Medulla oblongata (tissue), 1 donor: Measurements from ENCODE around the gene SUMF1.
"Not testable (repeated sequence)": the region's sequence is repeated elsewhere in the genome, so short reads cannot be mapped to it uniquely, and the experiment has no call there.

ENCODE experiments used
- DNase-seq: peaks from one replicate; pipeline ENCODE4 v3.0.0-alpha.2; 2015; ENCODE audit errors: extremely low spot score

The SUMF1 gene

GRCh38 chr3:4461468-4462090 is 5.5 kb downstream of the SUMF1 start:
- no peak for DNase-seq

GRCh38 chr3:4460334-4460733 is 6.7 kb downstream of the SUMF1 start:
- no peak for DNase-seq

- no peak for DNase-seq
Observed at GRCh38 chr3:4458961-4459360, 8.1 kb downstream of the SUMF1 start.

GRCh38 chr3:4456780-4457179 is 10.3 kb downstream of the SUMF1 start:
- not testable (repeated sequence) for DNase-seq

- no peak for DNase-seq
Observed at GRCh38 chr3:4454142-4454541, 12.9 kb downstream of the SUMF1 start.

- no peak for DNase-seq
Observed at GRCh38 chr3:4449043-4449805, 17.8 kb downstream of the SUMF1 start.

GRCh38 chr3:4448187-4448586 is 18.9 kb downstream of the SUMF1 start:
- DNase-seq, result no peak

GRCh38 chr3:4447295-4447999 is 19.6 kb downstream of the SUMF1 start:
- DNase-seq, result no peak

- DNase-seq, result no peak
Observed at GRCh38 chr3:4440951-4441350, 26.1 kb downstream of the SUMF1 start.

GRCh38 chr3:4438296-4438695 is 28.8 kb downstream of the SUMF1 start:
- no peak for DNase-seq

GRCh38 chr3:4432259-4432658 is 34.8 kb downstream of the SUMF1 start:
- no peak for DNase-seq

GRCh38 chr3:4429648-4430350 is 37.3 kb downstream of the SUMF1 start:
- DNase-seq, result no peak

GRCh38 chr3:4426782-4427344 is 40.2 kb downstream of the SUMF1 start:
- DNase-seq, result no peak

GRCh38 chr3:4426261-4426781 is 40.7 kb downstream of the SUMF1 start:
- no peak for DNase-seq

GRCh38 chr3:4425707-4426106 is 41.4 kb downstream of the SUMF1 start:
- no peak for DNase-seq

- DNase-seq, result no peak
Observed at GRCh38 chr3:4425055-4425454, 42.0 kb downstream of the SUMF1 start.

- DNase-seq, result no peak
Observed at GRCh38 chr3:4421121-4421520, 45.9 kb downstream of the SUMF1 start.

GRCh38 chr3:4419920-4420319 is 47.1 kb downstream of the SUMF1 start:
- DNase-seq, result no peak

- DNase-seq, result no peak
Observed at GRCh38 chr3:4419386-4419785, 47.7 kb downstream of the SUMF1 start.

GRCh38 chr3:4418156-4418555 is 48.9 kb downstream of the SUMF1 start:
- DNase-seq, result no peak

GRCh38 chr3:4417449-4417848 is 49.6 kb downstream of the SUMF1 start:
- peak; percentile 9 for DNase-seq

- peak; percentile 48 for DNase-seq
Observed at GRCh38 chr3:4416961-4417360, 50.1 kb downstream of the SUMF1 start.
